IMR-90 (cell line): ENCODE data around the gene SOD1. TPM values are rescaled to one million over a fixed set of nuclear protein-coding genes. Genes with fewer than 3 reads are reported as not detected.

Source experiments
- ATAC-seq: fragments of 200-7000 bp; cut with Tn5 transposase; 2 replicates; pipeline ENCODE4 v1.9.1; 2020; ENCODE audit warnings: low read depth, mild to moderate bottlenecking, moderate library complexity
- BruUV-seq: library from RNA; stranded (reverse); fragments of 400-500 nt; replicated peaks from 2 replicates; lab custom pipeline; 2021; lab: Mats Ljungman, UMichigan
- CTCF ChIA-PET: fragments of 300-600 bp; formaldehyde crosslinking; extraction: SDS; loops from one replicate; lab custom pipeline; 2021; ENCODE audit warnings: antibody characterized with exemption; lab: Yijun Ruan, JAX
- POLR2A ChIA-PET: fragments of 300-600 bp; sonication (Branson Sonifier 250); formaldehyde crosslinking; loops from one replicate; lab custom pipeline; 2022; ENCODE audit warnings: antibody characterized with exemption; ENCODE audit not compliant: unreplicated experiment; lab: Charles Lee
- DNase-seq: peaks from one replicate; pipeline ENCODE4 v3.0.0; 2013
- H2AFZ ChIP-seq: replicated peaks from 2 replicates; pipeline ENCODE3; 2013; ENCODE audit warnings: low read length, mild to moderate bottlenecking; ENCODE audit not compliant: poor library complexity
- H2AK5ac ChIP-seq: 2 replicates; pipeline ENCODE4 v1.6.1; 2013; ENCODE audit warnings: low read depth, low read length, inconsistent platforms
- H2AK9ac ChIP-seq: replicated peaks from 2 replicates; pipeline ENCODE3; 2013; ENCODE audit warnings: mild to moderate bottlenecking, low read depth, low read length, moderate library complexity; ENCODE audit not compliant: poor library complexity
- H2BK120ac ChIP-seq: 2 replicates; pipeline ENCODE4 v1.6.1; 2013; ENCODE audit warnings: low read depth, low read length, inconsistent platforms
- H2BK15ac ChIP-seq: 3 replicates; pipeline ENCODE4 v1.6.1; 2013; ENCODE audit warnings: low read depth, low read length, inconsistent platforms
- H2BK20ac ChIP-seq: 2 replicates; pipeline ENCODE4 v1.6.1; 2013; ENCODE audit warnings: low read depth, mild to moderate bottlenecking, inconsistent platforms, low read length, moderate library complexity
- H2BK5ac ChIP-seq: 2 replicates; pipeline ENCODE4 v1.6.1; 2013; ENCODE audit warnings: mild to moderate bottlenecking, low read depth, low read length, inconsistent platforms; ENCODE audit not compliant: poor library complexity, severe bottlenecking
- H3K14ac ChIP-seq: replicated peaks from 2 replicates; pipeline ENCODE4 v1.6.1; 2013; ENCODE audit warnings: low read depth, low read length, inconsistent platforms
- H3K18ac ChIP-seq: 2 replicates; pipeline ENCODE4 v1.6.1; 2013; ENCODE audit warnings: low read depth, low read length, control low read depth
- H3K23ac ChIP-seq: 2 replicates; pipeline ENCODE4 v1.6.1; 2013; ENCODE audit warnings: low read depth, low read length, inconsistent platforms
- H3K27ac ChIP-seq: 2 replicates; pipeline ENCODE4 v1.5.1; 2013; ENCODE audit warnings: mild to moderate bottlenecking, control low read depth, low read length; ENCODE audit not compliant: insufficient read depth
- H3K27me3 ChIP-seq: 2 replicates; pipeline ENCODE4 v1.6.1; 2013; ENCODE audit warnings: low read length; ENCODE audit not compliant: control insufficient read depth, insufficient read depth
- H3K36me3 ChIP-seq: 2 replicates; pipeline ENCODE4 v1.6.1; 2013; ENCODE audit warnings: low read length, mixed read lengths; ENCODE audit not compliant: control insufficient read depth, insufficient read depth
- H3K4ac ChIP-seq: 2 replicates; pipeline ENCODE4 v1.6.1; 2013; ENCODE audit warnings: low read depth, low read length, inconsistent platforms
- H3K4me1 ChIP-seq: 2 replicates; pipeline ENCODE4 v1.6.1; 2013; ENCODE audit warnings: low read length, mixed read lengths; ENCODE audit not compliant: control insufficient read depth, insufficient read depth
- H3K4me2 ChIP-seq: 2 replicates; pipeline ENCODE4 v1.6.1; 2013; ENCODE audit warnings: low read depth, mild to moderate bottlenecking, control low read depth, low read length, moderate library complexity
- H3K4me3 ChIP-seq: 2 replicates; pipeline ENCODE4 v1.5.1; 2013; ENCODE audit warnings: low read depth, mild to moderate bottlenecking, control low read depth, low read length, moderate library complexity; ENCODE audit not compliant: insufficient read depth
- H3K56ac ChIP-seq: 2 replicates; pipeline ENCODE4 v1.6.1; 2013; ENCODE audit warnings: low read length, inconsistent platforms; ENCODE audit not compliant: insufficient read depth; ENCODE audit errors: extremely low read depth
- H3K79me1 ChIP-seq, 2 experiments: 2 replicates each; pipeline ENCODE4 v1.6.1; 2013; ENCODE audit warnings: low read length in 2 of 2, inconsistent platforms in 1 of 2, low read depth in 1 of 2
- H3K9ac ChIP-seq: 2 replicates; pipeline ENCODE4 v1.6.1; 2013; ENCODE audit warnings: low read depth, low read length, control low read depth
- H3K9me1 ChIP-seq: 2 replicates; pipeline ENCODE4 v1.6.1; 2013; ENCODE audit warnings: low read length, inconsistent platforms; ENCODE audit not compliant: insufficient read depth
- H3K9me3 ChIP-seq: 2 replicates; pipeline ENCODE4 v1.6.1; 2013; ENCODE audit warnings: low read length; ENCODE audit not compliant: control insufficient read depth, insufficient read depth
- H4K20me1 ChIP-seq: 2 replicates; pipeline ENCODE4 v1.6.1; 2013; ENCODE audit warnings: low read length, inconsistent platforms; ENCODE audit not compliant: insufficient read depth
- H4K5ac ChIP-seq: 2 replicates; pipeline ENCODE4 v1.6.1; 2013; ENCODE audit warnings: mild to moderate bottlenecking, low read depth, low read length, control low read depth
- H4K8ac ChIP-seq, 2 experiments: 2 replicates each; pipeline ENCODE4 v1.6.1; 2013; ENCODE audit warnings: low read depth in 2 of 2, low read length in 2 of 2, control low read depth in 1 of 2, inconsistent platforms in 1 of 2
- H4K91ac ChIP-seq: 2 replicates; pipeline ENCODE4 v1.6.1; 2013; ENCODE audit warnings: low read depth, low read length, inconsistent platforms; ENCODE audit not compliant: insufficient read depth
- BHLHE40 ChIP-seq: fragments of 150-350 bp; IDR thresholded peaks from 2 replicates; pipeline ENCODE4 v1.6.1; 2016; ENCODE audit warnings: mild to moderate bottlenecking, low read depth, low read length
- CTCF ChIP-seq: conservative IDR thresholded peaks from 2 replicates; pipeline ENCODE4 v1.5.1; 2012; ENCODE audit warnings: mild to moderate bottlenecking, low read depth, low read length, improper control_type of control experiment
- FOS ChIP-seq: fragments of 150-350 bp; IDR thresholded peaks from 2 replicates; pipeline ENCODE4 v1.6.1; 2016; ENCODE audit warnings: low read depth, low read length
- MAFK ChIP-seq: IDR thresholded peaks from 2 replicates; pipeline ENCODE4 v1.6.1; 2012; ENCODE audit warnings: low read depth, low read length, improper control_type of control experiment
- MXI1 ChIP-seq: IDR thresholded peaks from 2 replicates; pipeline ENCODE4 v1.6.1; 2012; ENCODE audit warnings: low read depth, mild to moderate bottlenecking, low read length, moderate library complexity, borderline replicate concordance
- RAD21 ChIP-seq: IDR thresholded peaks from 2 replicates; pipeline ENCODE4 v1.6.1; 2012; ENCODE audit warnings: low read length, improper control_type of control experiment
- SMC3 ChIP-seq: fragments of 150-350 bp; IDR thresholded peaks from 2 replicates; pipeline ENCODE4 v1.6.1; 2016; ENCODE audit warnings: low read depth, mild to moderate bottlenecking, antibody characterized with exemption, low read length, moderate library complexity
- WGBS, 2 experiments: methylation state at CpG; one replicate each; pipeline versions ENCODE4 v1.1.5 to v1.1.7; 2013; ENCODE audit warnings: missing lambda C conversion rate in 2 of 2; ENCODE audit not compliant: insufficient read length in 1 of 2; ENCODE audit errors: extremely low coverage in 2 of 2; 5-methylcytosine and 5-hydroxymethylcytosine counted together
- dilution Hi-C: fragments of 300-500 bp; cut with HindIII; formaldehyde crosslinking; loops from one replicate; pipeline ENCODE4 v1.14.3; 2018; ENCODE audit warnings: low sequenced_read_pairs; ENCODE audit not compliant: unreplicated experiment
- in situ Hi-C: fragments of 300-500 bp; cut with MboI; formaldehyde crosslinking; loops from 3 replicates; pipeline ENCODE4 v1.14.3; 2019; ENCODE audit warnings: low sequenced_read_pairs, inconsistent platforms, mixed read lengths
- intact Hi-C: fragments of 100-400 bp; cut with micrococcal nuclease; formaldehyde crosslinking; loops from 2 replicates; pipeline ENCODE4 v1.10.0; 2022
- polyA plus RNA-seq, 3 experiments: library from polyadenylated mRNA; depleted of rRNA; stranded (reverse); fragments of >200 nt; gene quantifications; 2 replicates each; pipeline ENCODE4 v1.2.3, GENCODE V29; 2012; ENCODE audit warnings: low replicate concordance in 1 of 3
- total RNA-seq: library from RNA; depleted of rRNA; stranded (reverse); fragments of >200 nt; gene quantifications from 2 replicates; pipeline ENCODE4 v1.2.3, GENCODE V29; 2012

Gene SOD1
- total and polyA plus RNA-seq, 2 of the 4 experiments (the other 2 are of a cell fraction) = 312 to 392 TPM

GRCh38 chr21:31668651-31669491 lies 9.4 kb downstream of the SOD1 start (continued):
- TF ChIP-seq RAD21 = no peak

GRCh38 chr21:31670070-31670469 lies 10.6 kb downstream of the SOD1 start:
- H4K20me1 ChIP-seq = peaks cover 13% of the 10 kb centered on the region
- no peak for ATAC-seq
- H3K4ac ChIP-seq = no peak overlapping the region
- H3K4me2 ChIP-seq = no peak overlapping the region
- DNase-seq = no peak
- no peak overlapping the region for H2AK9ac ChIP-seq
- no peaks in the 10 kb centered on the region for H3K27me3 ChIP-seq
- no peak overlapping the region for H3K18ac ChIP-seq
- in situ Hi-C loops (no loop called here), intact Hi-C loops (no loop called here), dilution Hi-C loops (no loop called here)
- no CpG with 5 or more reads among the region's 6 CpGs for WGBS, 2 experiments
- no peaks in the 10 kb centered on the region for H3K9me3 ChIP-seq
- H4K91ac ChIP-seq = no peak overlapping the region
- no peak overlapping the region for H3K27ac ChIP-seq
- no peak overlapping the region for H3K14ac ChIP-seq
- TF ChIP-seq BHLHE40 = no peak
- no peak for TF ChIP-seq FOS
- no peak for TF ChIP-seq SMC3
- TF ChIP-seq CTCF = no peak
- TF ChIP-seq MXI1 = no peak
- no peak for TF ChIP-seq MAFK
- H3K79me1 ChIP-seq = peaks cover 10 to 33% of the 10 kb centered on the region in 2 experiments
- no peak overlapping the region for H2BK5ac ChIP-seq
- H4K8ac ChIP-seq = no peak overlapping the region
- H3K9me1 ChIP-seq = peaks cover 7% of the 10 kb centered on the region
- ChIA-PET POLR2A (interaction anchor here (0.6 kb wide), 1 partner anchor 14 kb away, joined by 3 read pairs; no protein-coding TSS in a partner anchor), CTCF (no interaction called here)
- no peak overlapping the region for H2BK15ac ChIP-seq
- H3K36me3 ChIP-seq = peaks cover 22% of the 10 kb centered on the region
- H2BK120ac ChIP-seq = no peak overlapping the region
- H3K9ac ChIP-seq = no peak overlapping the region
- no peak overlapping the region for H2AK5ac ChIP-seq
- H3K56ac ChIP-seq = no peak overlapping the region
- no peak overlapping the region for H2AFZ ChIP-seq
- no peak overlapping the region for H3K23ac ChIP-seq
- peaks cover 2% of the 10 kb centered on the region for H3K4me1 ChIP-seq
- no peak overlapping the region for H3K4me3 ChIP-seq
- no TSS peak for BruUV-seq
- H2BK20ac ChIP-seq = no peak overlapping the region
- no peak overlapping the region for H4K5ac ChIP-seq
